Suprapubic skin (tissue), 4 donors: ENCODE measurements around the gene PREX1. TPM values are rescaled to one million over a fixed set of nuclear protein-coding genes. Genes with fewer than 3 reads are reported as not detected.

Source experiments
- DNase-seq, 2 donors: peaks; one replicate each; pipeline ENCODE4 v3.0.0-alpha.2; 2019; ENCODE audit warnings: low spot score in 2 of 2
- H3K27ac ChIP-seq: fragments of 200-600 bp; sonication (generic); one replicate; pipeline ENCODE4 v1.5.1; 2019
- H3K27me3 ChIP-seq: fragments of 200-600 bp; sonication (generic); one replicate; pipeline ENCODE4 v1.5.1; 2019
- H3K36me3 ChIP-seq: fragments of 200-600 bp; sonication (generic); one replicate; pipeline ENCODE4 v1.5.1; 2019
- H3K4me1 ChIP-seq: fragments of 200-600 bp; sonication (generic); one replicate; pipeline ENCODE4 v1.5.1; 2019
- H3K4me3 ChIP-seq: fragments of 200-600 bp; sonication (generic); one replicate; pipeline ENCODE4 v1.5.1; 2019; ENCODE audit warnings: mild to moderate bottlenecking
- H3K9me3 ChIP-seq: fragments of 200-600 bp; sonication (generic); one replicate; pipeline ENCODE4 v1.5.1; 2019
- EP300 ChIP-seq: sonication (generic); formaldehyde crosslinking; IDR thresholded peaks from one replicate; pipeline ENCODE4 v1.6.1; 2017; ENCODE audit warnings: antibody characterized with exemption
- POLR2A ChIP-seq, 2 donors: fragments of 450-650 bp; IDR thresholded peaks; one replicate each; pipeline ENCODE4 v1.6.1; 2017; ENCODE audit warnings: antibody characterized with exemption in 2 of 2, mild to moderate bottlenecking in 2 of 2, moderate library complexity in 2 of 2
- POLR2AphosphoS5 ChIP-seq, 3 donors: sonication (generic); formaldehyde crosslinking; IDR thresholded peaks; one replicate each; pipeline ENCODE4 v1.6.1; 2017; ENCODE audit warnings: antibody characterized with exemption in 3 of 3
- WGBS: methylation state at CpG from one replicate; pipeline ENCODE4 v1.1.5; 2018; 5-methylcytosine and 5-hydroxymethylcytosine counted together
- total RNA-seq, 4 donors: library from RNA; depleted of rRNA; stranded (reverse); fragments of >200 nt; gene quantifications; one replicate each; pipeline ENCODE4 v1.1.0, GENCODE V29; 2016
- TF ChIP-seq, protein P1 (sequence below), 2 donors: fragments of 200-600 bp in 1 of 2; fragments of 450-650 bp in 1 of 2; sonication (generic) in 1 of 2; IDR thresholded peaks; one replicate each; pipeline ENCODE4 v1.5.1; 2016 to 2019; ENCODE audit warnings: antibody characterized with exemption in 2 of 2, mild to moderate bottlenecking in 1 of 2, moderate library complexity in 1 of 2

Gene PREX1
- total RNA-seq, 4 donors from 2014 or later: 4.7 to 15.1 (median 10.2) TPM

DNA sequence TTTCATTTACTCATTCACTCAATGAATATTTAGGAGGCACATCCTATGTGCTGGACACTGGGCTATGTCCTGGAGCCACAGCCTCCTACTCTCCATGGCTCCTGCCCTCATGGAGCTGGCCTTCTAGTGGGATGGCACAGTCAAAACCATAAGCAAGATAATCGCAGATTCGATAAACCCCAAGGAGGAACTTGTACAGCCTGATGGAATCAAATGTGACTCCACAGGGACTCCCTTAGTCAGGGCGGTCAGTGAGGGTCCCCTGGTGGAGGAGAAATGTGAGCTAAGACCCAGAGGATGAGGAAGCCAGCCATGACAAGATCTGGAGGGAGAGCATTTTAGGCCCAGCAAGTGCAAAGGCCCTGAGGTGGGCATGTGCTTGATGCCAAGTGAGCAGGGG, 211.9 kb downstream of the PREX1 start:
- no peak overlapping the region for H3K4me3 ChIP-seq
- 79% methylated on average over 3 of the region's 3 CpGs for WGBS
- TF ChIP-seq EP300 (no peak), POLR2A (IDR thresholded peaks at IDR 0.05) (no peak), POLR2AphosphoS5 (IDR thresholded peaks at IDR 0.05) (no peak)
- TF ChIP-seq, protein P1, sequence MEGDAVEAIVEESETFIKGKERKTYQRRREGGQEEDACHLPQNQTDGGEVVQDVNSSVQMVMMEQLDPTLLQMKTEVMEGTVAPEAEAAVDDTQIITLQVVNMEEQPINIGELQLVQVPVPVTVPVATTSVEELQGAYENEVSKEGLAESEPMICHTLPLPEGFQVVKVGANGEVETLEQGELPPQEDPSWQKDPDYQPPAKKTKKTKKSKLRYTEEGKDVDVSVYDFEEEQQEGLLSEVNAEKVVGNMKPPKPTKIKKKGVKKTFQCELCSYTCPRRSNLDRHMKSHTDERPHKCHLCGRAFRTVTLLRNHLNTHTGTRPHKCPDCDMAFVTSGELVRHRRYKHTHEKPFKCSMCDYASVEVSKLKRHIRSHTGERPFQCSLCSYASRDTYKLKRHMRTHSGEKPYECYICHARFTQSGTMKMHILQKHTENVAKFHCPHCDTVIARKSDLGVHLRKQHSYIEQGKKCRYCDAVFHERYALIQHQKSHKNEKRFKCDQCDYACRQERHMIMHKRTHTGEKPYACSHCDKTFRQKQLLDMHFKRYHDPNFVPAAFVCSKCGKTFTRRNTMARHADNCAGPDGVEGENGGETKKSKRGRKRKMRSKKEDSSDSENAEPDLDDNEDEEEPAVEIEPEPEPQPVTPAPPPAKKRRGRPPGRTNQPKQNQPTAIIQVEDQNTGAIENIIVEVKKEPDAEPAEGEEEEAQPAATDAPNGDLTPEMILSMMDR (IDR thresholded peaks at IDR 0.05): no peak
- no peaks in the 10 kb centered on the region for H3K36me3 ChIP-seq
- H3K27me3 ChIP-seq: no peaks in the 10 kb centered on the region
- no peaks in the 10 kb centered on the region for H3K9me3 ChIP-seq
- no peak overlapping the region for H3K27ac ChIP-seq
- peaks cover 15% of the 10 kb centered on the region for H3K4me1 ChIP-seq
- peak in 1 of 2 donors; percentile 21 for DNase-seq

DNA sequence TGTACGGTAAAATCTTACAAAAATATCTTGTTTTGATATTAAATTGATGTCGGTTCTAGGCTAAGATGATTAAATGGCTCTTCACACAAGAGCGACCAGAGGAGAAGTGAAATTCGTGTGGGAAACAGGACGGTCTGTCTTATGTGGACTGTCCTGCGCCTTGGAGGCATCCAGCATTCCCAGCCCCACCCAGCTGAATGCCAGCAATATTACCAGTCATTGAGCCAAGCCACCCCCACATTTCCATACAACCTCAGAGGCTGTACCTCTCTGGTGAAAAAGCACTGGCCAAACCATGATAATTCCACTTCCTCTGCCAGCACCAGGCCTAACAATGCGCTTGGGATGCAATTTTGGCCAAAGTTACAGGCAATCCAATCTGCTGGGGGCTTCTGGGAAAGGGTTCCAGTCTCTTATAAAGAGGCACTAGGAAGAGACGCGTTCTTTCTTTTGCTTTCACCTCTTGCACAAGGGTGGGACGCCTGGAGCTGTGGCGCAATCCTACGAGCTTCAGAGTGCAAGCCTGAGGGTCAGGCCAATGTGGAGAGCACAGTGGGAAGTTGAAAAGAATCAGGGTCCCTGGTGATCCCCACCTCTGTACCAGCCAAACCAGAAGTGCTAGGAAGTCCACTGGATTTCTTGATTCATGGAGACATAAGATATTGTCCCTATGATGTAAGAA, 213.1 kb downstream of the PREX1 start:
- 79% methylated on average over 12 of the region's 12 CpGs for WGBS
- no peaks in the 10 kb centered on the region for H3K9me3 ChIP-seq
- no peak overlapping the region for H3K27ac ChIP-seq
- no peak overlapping the region for H3K4me3 ChIP-seq
- TF ChIP-seq, protein P1 (IDR thresholded peaks at IDR 0.05): no peak
- TF ChIP-seq POLR2A (IDR thresholded peaks at IDR 0.05) (no peak), POLR2AphosphoS5 (IDR thresholded peaks at IDR 0.05) (no peak), EP300 (no peak)
- H3K4me1 ChIP-seq: peaks cover 3% of the 10 kb centered on the region
- no peaks in the 10 kb centered on the region for H3K36me3 ChIP-seq
- DNase-seq: peak in 1 of 2 donors; percentile 14
- H3K27me3 ChIP-seq: no peaks in the 10 kb centered on the region

DNA sequence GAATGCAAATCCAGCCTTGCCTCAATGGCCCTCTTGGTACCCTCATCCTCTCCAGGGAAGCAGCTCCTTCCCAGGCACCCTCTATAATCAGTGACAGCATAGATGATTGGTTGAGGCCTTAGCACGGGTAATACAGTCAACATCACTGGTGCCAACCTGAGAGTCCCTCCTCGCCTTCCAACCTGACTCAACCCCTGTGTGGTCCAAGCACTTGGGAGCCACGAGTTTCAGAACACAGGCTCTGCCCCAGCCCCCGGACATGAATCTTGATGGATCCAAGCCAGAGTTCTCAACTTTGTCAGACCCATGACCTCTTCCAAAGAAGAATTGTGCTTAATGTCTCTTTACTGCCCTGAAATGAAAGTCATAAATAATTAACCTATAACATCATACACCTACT, 213.9 kb downstream of the PREX1 start:
- H3K9me3 ChIP-seq: no peaks in the 10 kb centered on the region
- no peak overlapping the region for H3K27ac ChIP-seq
- no peaks in the 10 kb centered on the region for H3K4me1 ChIP-seq
- no peaks in the 10 kb centered on the region for H3K27me3 ChIP-seq
- 58% methylated on average over 4 of the region's 4 CpGs for WGBS
- no peaks in the 10 kb centered on the region for H3K36me3 ChIP-seq
- DNase-seq: no peak
- TF ChIP-seq POLR2AphosphoS5 (IDR thresholded peaks at IDR 0.05) (no peak), EP300 (no peak), POLR2A (IDR thresholded peaks at IDR 0.05) (no peak)
- TF ChIP-seq, protein P1 (IDR thresholded peaks at IDR 0.05): no peak
- H3K4me3 ChIP-seq: no peak overlapping the region

DNA sequence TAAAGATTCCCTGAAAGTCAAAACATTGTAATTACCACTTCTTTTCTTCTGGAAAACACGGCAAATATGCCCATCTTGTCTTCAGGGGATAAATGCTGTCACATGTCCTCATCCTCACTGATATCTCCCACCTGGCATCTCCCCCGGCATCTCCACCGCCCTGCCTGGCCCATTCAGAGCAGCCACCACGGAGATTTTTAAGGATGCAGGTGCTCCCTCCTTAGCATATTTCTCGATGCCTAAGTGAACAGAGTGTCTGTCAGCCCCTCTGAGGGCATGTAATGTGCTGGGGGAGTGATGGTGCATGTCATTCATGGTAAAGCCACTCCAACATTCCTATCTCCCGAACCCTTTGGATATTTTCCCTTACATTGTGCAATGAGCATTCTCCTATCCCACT, 215.5 kb downstream of the PREX1 start:
- TF ChIP-seq POLR2A (IDR thresholded peaks at IDR 0.05): no peak
- TF ChIP-seq, protein P1 (IDR thresholded peaks at IDR 0.05): no peak
- TF ChIP-seq EP300: no peak
- H3K4me3 ChIP-seq: no peak overlapping the region
- 79% methylated on average over 6 of the region's 6 CpGs for WGBS
- H3K27ac ChIP-seq: no peak overlapping the region
- no peaks in the 10 kb centered on the region for H3K36me3 ChIP-seq
- no peaks in the 10 kb centered on the region for H3K4me1 ChIP-seq
- no peaks in the 10 kb centered on the region for H3K27me3 ChIP-seq
- peak in 1 of 2 donors; percentile 15 for DNase-seq
- H3K9me3 ChIP-seq: no peaks in the 10 kb centered on the region

DNA sequence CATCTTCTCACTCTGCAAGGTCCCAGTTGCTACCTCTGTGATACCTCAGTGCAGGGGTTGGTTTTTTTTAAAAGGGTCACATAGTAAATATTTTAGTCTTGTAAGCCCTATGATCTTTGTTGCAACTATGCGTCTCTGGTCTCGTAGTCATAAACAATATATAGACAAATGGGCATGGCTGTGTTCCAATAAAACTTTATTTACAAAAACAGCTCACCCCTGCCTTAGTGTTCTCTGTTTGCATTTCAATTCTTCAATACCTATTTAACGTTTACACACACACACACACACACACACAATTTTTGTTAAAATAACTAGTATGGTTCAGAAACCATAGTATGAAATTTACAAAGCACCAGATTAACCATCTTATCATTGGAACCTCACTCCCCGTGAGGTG, 216.8 kb downstream of the PREX1 start:
- Histone ChIP-seq H3K27me3 (no peaks in the 10 kb centered on the region), H3K9me3 (no peaks in the 10 kb centered on the region), H3K36me3 (no peaks in the 10 kb centered on the region), H3K27ac (no peak overlapping the region), H3K4me3 (no peak overlapping the region), H3K4me1 (no peaks in the 10 kb centered on the region)
- TF ChIP-seq EP300: no peak
- no peak for TF ChIP-seq POLR2AphosphoS5 (IDR thresholded peaks at IDR 0.05)
- TF ChIP-seq, protein P1 (IDR thresholded peaks at IDR 0.05): no peak
- TF ChIP-seq POLR2A (IDR thresholded peaks at IDR 0.05): no peak
- DNase-seq: no peak
- 72% methylated on average over 4 of the region's 4 CpGs for WGBS
